NCI-H128 (cell line): ENCODE measurements around the gene KCTD14.

Experiments used
- DNase-seq: peaks from one replicate; lab custom pipeline; 2025; ENCODE audit not compliant: unreplicated experiment; lab: John Stamatoyannopoulos, UW

Gene KCTD14

GRCh38 chr11:77966338-77966737 lies 56.7 kb downstream of the KCTD14 start:
- no peak for DNase-seq
